ENCODE measurements around the gene CFAP54.

- TF ChIP-seq POLR2AphosphoS5 (IDR thresholded peaks at IDR 0.05; ENCODE audit: low read depth, low read length) (no peak), CTCF (IDR thresholded peaks at IDR 0.05) (no peak), TCF7L2 (IDR thresholded peaks at IDR 0.05; ENCODE audit: low read depth, low read length) (no peak), REST (IDR thresholded peaks at IDR 0.05; ENCODE audit: insufficient read depth in 1 of 2, low read depth in 2 of 2, low read length in 1 of 2) (no peak), SIN3A (IDR thresholded peaks at IDR 0.05; ENCODE audit: borderline replicate concordance, insufficient read depth, low read depth, low read length) (no peak)
Measured at GRCh38 chr12:96751626-96752025, 262.2 kb downstream of the CFAP54 start.
